Activated T-helper 1 cell treated with Interleukin-2 at 50 U/mL for 16 hours (primary cell): Measurements from ENCODE around the gene NCAPH2.
"Not testable (repeated sequence)": the region's sequence is repeated elsewhere in the genome, so short reads cannot be mapped to it uniquely, and the experiment has no call there.

ENCODE experiments used
- DNase-seq: peaks from one replicate; pipeline ENCODE4 v3.0.0-alpha.2; 2020; ENCODE audit warnings: low read depth

Gene NCAPH2

DNA sequence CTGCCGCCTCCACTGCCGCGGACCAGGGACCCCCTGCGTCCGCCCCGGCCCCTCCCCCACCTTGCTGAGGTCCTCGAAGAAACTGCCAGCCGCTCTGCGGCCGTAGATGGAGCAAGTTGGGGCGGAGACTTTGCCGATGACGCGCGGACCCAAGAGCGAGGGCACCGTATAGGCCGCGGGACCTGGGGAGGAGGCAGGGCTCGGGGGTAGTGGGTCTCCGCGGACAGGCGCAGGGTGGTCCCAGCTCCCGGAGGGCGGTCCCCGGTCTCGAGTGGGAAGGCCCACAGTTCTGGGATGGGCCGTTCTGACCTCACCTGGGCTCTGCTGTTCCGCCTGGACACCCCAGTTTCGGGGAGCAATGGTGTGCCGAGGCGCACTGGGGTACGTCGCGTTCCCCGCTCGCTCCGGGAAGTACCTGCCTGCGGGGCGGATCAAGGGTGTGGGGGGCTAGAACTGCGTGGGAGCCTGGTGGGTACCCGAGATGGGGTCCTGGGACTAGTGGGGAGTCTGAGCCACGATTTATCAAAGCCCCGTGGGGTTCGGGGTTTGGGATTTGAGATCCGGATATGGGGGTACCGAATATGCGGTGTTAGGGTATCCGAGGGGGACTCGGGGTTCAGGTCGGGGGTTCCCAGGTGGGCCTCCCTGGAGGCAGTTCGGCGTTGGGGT lies 23.0 kb downstream of the NCAPH2 start:
- peak; percentile 56 for DNase-seq

DNA sequence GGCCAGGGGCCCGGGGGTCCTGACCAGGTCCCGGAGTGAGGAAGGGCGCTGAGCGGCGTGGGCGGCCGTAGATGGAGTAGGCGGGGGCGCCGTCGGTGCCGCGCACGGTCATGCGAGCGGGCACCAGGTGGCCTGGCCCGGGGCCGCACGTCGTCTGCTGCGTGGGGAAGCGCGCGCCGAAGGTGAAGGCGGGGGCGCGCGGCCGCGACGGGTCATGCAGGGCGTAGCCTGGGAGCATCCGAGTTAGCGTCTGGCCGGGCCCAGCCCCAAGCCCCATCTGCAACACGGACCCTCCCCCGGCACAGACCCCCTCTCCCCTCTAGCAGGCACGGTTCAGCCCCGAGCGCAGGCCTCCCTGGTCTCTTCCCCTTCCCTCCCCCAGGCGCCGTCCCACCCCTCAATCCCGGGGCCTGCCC lies 23.5 kb downstream of the NCAPH2 start:
- DNase-seq, result no peak

DNA sequence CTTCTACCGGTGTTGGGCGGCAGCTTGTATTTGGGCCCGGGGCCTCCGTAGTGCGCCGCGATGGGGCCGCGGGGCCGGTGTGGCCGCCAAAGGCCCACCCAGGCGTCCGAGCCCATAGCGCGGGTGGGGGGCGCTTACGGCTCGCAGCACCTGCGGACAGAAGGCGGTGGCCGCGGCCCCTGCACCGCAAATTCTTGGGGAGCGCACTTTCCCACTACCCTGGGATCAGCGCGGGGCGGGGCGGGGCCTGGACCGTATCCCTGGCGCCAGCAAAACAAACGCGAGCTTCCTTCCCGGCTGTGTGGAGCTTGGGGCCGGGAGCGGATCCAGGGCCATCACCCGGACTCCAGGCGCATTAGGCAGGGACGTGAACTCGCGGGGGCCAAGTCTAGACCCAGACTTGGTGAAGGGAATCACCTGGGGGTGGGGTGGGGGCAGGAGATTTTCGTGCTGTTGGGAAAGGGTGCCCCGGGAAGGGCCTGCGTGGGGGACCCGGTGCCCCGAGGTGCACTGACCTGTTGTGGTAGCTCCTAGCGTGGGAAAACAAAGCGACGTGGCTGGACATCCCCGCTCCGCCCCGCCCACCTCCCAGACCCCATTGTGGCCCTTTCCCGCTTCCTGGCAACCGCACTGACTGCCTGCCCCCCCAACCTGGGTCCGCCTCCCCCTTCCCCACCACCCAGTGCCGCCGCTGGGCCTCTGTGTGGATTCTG lies 24.1 kb downstream of the NCAPH2 start:
- no peak for DNase-seq

DNA sequence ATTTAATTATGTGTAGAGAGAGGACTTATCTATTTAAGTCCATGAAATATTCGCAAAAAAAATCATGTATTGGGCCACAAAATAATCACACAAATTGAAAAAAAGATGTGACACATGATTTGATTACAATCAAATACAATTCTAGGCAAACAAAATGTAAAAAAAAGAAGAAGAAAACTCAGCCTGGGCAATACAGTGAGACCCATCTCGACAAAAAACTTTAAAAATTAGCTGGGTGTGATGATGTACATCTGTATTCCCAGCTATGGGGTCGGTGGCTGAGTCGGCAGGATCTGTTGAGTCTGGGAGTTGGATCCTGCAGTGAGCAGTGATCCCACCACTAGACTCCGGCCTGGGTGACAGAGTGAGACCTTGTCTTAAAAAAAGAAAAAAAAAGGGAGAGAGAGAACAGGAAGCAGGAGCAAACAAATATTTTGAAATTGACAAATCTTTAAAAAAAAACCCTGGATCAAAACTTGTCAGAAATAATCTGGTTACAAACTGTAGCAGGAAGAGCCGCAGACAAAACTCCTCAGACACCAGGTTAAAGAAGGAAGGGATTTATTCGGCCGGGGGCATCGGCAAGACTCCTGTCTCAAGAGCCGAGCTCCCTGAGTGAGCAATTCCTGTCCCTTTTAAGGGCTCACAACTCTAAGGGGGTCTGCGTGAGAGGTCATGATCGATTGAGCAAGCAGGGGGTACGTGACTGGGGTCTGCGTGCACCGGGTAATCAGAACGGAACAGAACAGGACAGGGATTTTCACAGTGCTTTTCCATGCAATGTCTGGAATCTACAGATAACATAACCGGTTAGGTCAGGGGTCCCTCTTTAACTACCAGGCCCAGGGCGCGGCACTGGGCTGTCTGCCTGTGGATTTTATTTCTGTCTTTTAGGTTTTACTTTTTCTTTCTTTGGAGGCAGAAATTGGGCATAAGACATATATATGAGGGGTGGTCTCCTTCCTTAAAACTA lies 25.1 kb downstream of the NCAPH2 start:
- DNase-seq, result no peak

DNA sequence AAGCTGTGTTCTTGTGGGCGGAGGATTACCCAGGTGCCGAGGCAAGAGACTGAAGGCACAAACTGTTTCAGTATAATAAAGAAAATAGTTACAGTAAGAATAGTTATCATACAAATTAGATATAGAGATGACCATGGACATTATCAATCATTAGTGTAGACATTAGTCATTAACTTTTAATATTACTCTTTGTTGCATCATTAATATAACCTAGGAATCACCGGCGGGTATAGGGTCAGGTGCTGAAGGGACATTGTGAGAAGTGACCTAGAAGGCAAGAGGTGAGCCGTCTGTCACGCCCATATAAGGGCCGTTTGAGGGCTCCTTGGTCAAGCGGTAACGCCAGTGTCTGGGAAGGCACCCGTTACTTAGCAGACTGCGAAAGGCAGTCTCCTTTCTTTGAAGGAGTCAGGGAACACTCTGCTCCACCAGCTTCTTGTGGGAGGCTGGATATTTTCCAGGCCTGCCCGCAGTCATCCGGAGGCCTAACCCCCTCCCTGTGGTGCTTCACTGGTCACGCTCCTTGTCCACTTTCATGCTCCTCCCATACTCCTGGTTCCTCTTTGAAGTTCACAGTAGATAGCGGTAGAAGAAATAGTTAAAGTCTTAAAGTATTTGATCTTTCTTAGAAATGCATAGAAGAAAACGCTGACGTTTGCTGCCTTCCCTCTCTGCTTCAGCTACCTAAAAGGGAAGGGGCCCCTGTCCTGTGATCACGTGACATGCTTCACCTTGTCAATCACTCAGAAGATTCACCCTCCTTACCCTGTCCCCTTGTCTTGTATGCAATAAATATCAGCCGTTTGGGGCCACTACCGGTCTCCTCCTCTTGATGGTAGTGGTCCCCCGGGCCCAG lies 26.1 kb downstream of the NCAPH2 start:
- not testable (repeated sequence) for DNase-seq

DNA sequence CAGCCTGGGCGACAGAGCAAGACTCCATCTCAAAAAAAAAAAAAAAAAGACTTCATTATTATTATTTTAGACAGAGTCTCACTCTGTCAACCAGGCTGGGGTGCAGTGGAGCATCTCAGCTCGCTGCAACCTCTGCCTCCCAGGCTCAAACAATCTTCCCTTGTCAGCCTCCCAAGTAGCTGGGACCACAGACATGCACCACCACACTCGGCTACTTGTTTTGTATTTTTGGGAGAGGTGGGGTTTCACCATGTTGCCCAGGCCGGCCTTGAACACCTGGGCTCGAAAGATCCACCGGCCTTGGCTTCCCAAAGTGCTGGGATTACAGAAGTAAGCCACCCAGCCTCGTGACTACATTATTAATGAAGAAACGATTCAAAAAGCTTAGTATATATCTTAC lies 27.1 kb downstream of the NCAPH2 start:
- no peak for DNase-seq

DNA sequence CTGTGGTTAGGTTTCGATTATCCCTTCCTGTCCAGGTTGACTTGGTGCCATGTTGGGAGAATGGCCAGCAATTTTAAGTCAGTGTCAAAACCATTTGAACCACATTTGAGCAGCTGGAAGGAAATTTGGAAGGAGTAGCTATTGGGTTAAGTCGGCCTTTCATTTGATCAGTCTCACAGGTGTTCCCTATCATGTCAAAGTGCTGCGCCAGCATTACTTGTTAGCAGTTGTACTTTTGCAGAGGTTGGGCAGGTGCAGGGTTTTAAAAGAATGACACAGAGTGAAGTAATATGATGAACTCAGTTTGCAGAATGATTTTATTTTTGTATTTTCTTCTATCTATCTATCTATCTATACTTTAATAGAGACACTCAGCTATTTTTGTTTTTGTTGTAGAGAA lies 28.2 kb downstream of the NCAPH2 start:
- no peak for DNase-seq

DNA sequence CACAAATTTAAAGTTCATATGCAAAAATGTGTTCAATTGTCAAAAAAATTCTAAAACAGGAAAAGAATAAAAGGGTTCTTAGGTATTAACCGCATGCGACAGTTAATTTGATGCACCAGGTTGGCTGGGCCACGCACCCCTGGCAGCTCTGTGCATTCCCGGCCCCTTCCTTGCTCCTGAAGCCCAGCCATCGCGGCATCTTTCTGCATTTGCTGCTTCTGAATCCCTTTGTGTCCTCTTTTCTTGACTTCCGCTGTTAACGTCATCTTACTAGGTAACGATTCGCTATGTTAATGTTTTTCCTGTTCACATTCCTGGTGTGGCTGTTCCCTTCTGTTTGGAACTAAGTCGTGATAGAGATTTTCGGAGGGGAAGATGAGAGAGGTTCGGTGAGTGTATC lies 29.7 kb downstream of the NCAPH2 start:
- no peak for DNase-seq

DNA sequence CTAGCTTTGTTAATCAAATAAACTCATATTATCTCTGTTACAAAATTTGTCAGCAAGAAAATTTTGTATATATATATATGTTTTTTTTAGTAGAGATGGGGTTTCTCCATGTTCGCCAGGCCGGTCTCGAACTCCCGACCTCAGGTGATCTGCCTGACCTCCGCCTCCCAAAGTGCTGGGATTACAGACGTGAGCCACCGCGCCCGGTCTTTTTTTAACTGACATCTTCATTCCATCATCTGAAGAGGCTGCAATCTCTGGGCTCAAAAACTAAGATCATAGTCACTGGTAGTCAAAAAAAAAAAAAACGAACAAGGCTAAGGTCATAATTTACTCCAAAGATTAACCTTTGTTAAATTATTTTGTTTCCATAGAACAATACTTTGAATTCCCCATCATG lies 32.4 kb downstream of the NCAPH2 start:
- no peak for DNase-seq

DNA sequence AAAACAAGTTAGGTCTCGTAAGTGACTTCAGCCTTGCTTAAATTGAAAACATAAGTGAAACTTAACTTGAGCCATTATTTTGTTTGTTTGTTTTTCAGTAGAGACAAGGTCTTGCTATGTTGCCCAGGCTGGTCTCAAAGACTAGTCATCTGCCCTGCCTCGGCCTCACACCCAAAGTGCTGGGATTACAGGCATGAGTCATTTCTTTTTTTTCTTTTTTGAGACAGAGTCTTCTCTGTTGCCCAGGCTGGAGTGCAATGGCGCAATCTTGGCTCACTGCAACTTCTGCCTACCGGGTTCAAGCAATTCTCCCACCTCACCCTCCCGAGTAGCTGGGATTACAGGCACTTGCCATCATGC lies 33.6 kb downstream of the NCAPH2 start:
- not testable (repeated sequence) for DNase-seq

DNA sequence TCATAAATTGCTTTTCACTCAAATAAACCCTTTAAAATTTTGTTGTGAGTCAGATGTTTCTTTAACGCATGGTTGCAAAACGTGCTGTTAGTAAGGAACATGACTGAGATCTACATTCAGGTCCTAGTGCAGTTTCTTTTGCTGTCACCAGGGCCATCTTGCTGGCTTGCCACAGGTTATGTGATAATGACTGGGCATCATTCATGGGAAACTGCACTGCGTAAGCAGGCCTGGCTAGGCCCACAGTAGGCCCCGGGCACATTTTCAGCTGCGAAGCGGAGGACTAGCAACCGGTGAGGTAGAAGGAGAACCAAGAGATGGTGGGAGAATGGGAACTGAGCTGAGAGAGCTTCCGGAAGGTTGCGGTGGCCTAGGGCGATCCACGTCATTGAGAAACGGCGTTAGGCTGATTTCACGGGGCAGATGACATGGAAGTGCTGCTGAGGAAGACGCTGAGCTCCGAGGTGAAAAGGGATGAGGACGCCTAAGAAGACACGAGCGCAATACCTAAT lies 34.4 kb downstream of the NCAPH2 start:
- DNase-seq, result no peak

DNA sequence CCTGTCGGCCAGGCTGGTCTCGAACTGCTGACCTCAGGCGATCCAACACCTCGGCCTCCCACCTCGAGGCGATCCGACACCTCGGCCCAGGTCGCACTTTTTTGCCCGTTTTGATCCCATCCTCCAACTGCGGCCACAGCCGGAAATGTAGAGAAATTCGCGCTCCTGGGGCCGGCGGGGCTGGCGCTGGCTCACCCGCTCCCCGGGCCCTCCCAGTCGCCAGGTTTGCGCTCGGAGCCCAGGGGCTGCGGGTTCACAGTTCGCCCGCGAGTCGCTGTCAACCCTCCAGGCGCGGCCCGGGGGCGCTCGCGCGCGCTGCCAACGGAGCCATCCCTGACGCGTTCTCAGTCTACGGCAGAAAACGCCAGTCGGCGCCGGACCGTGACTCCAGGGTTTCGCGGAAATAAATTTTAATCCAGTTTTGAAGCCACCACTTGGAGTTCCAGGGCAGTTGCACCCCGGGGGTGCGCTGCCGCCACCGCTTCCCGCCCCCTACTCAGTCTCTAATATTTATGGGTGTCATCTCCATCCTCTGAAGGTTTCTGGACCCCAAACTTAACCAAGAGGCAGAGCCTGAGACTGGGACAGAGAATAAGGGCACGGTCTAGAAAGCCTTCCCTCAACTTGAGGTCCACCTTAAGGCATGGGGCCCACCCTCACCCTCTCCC lies 36.2 kb downstream of the NCAPH2 start:
- DNase-seq, result peak; percentile 72

DNA sequence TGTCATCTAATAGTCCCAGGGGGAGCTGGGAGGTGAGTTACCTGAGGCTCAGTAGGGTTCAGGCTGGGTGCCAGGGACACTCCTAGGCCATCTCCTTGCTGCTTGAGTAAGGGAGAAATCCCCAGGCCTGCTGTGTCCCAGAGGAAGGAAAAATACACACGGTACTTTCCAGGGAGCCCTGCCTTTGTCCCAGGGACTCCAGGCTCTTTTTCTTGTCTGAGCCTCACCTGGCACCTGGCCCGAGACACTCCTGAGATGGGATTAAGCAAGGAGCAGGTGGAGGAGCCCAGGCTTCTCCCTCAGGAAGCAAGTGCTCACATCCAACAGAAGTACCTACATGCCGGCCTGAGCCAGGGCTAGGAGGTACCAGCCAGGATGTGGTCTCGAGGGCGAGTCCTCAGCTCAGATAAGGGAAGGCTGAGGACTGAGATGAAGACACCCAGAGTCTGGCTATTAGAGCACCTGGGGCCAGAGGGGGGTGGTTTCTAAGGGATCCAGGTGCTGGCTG lies 36.8 kb downstream of the NCAPH2 start:
- no peak for DNase-seq

DNA sequence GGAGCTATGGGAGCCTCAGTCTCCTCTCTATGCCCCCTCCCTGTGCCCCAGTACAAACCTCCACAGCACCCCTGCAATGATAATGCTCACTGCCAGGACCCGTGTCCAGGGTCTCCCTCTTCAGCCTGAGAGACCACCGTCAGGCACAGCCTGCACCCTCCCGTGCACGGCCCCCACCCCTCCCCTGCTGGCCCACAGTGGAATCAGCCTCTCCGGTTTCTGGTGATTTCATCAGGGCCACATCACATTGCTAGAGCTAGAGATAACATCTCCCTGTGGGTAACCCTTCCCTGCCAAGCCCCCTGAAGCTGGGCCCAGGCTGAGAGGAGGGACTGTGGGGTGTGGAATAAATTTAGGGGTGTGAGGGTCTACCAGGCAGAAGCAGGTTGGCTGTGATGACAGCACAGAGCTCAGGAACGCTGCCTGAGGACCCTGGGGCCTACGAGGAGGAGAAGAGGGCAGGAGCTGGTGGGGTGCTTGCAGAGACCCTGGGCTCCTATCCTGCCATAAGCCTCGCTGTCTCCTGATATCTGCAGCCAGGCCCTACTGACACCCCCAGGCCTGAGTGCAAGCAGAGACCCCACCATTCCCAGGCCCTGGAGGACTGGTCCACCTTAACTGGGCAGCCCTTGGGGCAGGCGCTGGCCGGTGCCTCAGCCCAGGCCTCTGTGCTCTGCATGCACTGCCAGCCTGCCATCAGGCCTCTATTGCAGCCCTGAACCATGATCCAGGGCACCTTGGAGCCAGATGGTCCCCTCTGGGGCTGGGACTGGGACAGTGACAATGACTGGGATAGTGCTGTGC lies 37.7 kb downstream of the NCAPH2 start, which contains the start of gene KLHDC7B:
KLHDC7B (plus strand) TSS at position 378 of the 804 bp plus-strand sequence; CDS start at position 723, 345 bp downstream.
- DNase-seq, result no peak

DNA sequence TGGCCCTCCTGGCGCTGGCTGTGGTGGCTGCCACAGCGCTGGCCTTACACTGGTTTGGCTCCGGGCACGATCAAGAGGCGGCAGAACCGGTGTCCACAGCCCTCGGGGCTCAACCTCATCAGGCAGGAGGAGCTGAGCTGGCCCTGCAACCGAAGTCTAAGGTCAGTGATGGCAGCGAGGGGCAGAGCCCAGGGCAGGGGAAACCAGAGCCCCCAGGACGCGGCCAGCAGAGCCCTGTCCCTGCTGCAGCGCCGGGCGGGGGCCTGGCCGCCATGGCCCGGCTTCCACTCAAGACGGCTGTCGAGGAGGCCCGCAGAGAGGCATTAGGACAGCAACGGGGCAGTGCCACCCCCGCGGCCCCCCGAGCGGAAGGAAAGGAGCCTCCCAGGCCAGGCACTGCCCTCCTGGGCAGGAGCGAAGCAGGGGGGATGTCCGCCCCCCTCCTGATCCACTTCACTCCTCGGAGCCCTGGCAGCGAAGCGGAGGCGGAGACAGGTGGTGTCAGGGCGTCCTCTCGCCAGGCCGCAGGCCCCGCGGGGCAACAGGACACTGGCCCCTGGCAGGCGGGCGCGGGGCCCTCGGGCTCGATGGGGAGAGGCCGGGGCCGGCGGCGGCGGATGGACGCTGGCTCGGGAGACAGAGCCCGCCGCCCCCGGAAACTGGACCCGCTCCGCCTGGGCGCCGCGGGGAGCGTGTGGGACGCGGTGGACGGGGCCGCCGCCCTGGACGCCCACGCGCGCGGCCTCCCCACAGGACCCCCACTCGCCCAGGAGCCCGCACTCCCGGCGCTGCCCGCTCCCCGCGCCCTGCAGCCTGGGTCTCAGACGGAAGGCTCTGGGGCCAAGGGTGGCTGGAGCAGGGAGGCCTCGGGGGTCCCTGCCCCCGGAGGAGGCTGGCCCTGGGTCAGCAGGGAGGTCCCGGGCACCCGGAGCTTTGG lies 38.6 kb downstream of the NCAPH2 start:
- no peak for DNase-seq

DNA sequence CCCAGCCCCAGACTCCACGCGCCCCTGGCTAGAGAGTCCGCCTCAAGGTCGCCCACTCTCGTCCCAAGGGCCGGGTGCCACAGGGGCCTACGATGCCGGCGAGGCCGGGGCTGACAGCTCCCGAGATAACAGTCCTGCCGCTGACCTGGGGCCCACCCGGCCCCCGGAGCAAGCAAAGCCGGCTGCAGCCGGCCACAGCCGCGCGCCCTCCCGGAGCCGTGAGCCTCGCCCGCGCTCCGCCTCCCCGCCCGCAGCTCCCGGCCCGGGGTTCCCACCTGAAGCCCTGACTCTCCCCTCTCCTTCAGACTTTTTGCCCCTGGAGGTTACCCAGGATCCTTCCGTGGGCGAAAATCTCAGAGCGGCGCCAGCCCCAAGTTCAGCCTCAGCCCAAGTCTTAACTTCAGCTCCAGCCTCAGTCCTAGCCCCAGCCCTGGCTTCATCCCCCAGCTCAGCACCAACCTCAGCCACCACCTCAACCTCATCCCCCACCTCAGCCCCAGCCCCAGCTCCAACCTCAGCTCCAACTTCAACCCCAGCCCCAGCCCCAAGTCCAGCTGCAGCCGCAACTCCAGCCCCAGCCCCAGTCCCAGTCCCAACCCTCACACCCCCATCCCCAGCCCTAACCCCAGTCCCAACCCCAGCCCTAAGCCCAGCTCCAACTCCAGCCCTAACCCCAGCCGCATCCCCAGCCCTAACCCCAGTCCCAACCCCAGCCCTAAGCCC lies 39.4 kb downstream of the NCAPH2 start:
- no peak for DNase-seq

DNA sequence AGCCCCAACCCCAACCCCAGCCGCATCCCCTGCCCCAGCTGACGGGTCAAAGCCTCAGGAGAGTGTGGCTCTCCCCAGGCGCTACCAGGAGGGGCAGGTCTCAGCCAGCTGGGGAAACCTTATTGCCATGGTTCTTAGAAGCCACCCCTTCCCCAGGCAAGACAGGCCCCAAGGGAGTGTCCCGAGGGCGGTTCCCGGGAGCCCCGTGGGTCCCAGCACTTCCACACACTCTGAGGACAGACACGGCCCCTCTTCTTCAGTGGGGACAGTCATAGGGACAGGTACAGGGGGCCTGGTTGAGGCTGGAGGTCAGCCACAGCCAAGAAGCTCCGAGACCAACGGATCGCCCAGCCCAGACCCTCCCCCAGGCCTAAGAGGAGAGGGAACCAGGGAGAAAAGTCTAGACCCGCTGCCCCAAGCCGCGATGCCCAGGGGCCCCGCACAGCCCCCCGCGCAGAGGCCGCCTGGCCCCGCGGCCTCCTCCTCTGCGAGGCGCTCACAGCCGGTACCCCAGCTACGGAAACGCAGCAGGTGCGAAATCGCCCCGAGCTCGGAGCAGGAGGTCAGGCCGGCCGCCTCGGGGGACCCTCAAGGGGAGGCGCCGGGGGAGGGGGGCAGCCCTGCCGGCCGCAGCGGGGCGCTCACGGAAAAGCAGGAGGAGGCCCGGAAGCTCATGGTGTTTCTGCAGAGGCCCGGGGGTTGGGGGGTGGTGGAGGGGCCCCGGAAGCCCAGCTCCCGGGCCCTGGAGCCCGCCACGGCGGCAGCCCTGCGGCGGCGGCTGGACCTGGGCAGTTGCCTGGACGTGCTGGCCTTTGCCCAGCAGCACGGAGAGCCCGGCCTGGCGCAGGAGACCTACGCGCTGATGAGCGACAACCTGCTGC lies 40.3 kb downstream of the NCAPH2 start:
- peak; percentile 57 for DNase-seq
